Endodermal cell (in vitro differentiated cells): ENCODE data around the gene CATSPER4. TPM values are rescaled to one million over a fixed set of nuclear protein-coding genes. Genes with fewer than 3 reads are reported as not detected.

ENCODE experiments used
- DNase-seq: peaks from one replicate; pipeline ENCODE4 v3.0.0-alpha.2; 2017
- H3K27ac ChIP-seq: 2 replicates; pipeline ENCODE4 v1.5.1; 2013; ENCODE audit warnings: mild to moderate bottlenecking, low read depth, low read length, moderate library complexity
- H3K27me3 ChIP-seq: 2 replicates; pipeline ENCODE4 v1.6.1; 2013; ENCODE audit warnings: mild to moderate bottlenecking, low read length, moderate library complexity; ENCODE audit not compliant: insufficient read depth, control insufficient read depth, poor library complexity, severe bottlenecking
- H3K36me3 ChIP-seq: 2 replicates; pipeline ENCODE4 v1.7.0; 2013; ENCODE audit warnings: mild to moderate bottlenecking, low read length, moderate library complexity; ENCODE audit not compliant: control insufficient read depth, insufficient read depth
- H3K4me1 ChIP-seq: one replicate; pipeline ENCODE4 v1.7.0; 2013; ENCODE audit warnings: low read length; ENCODE audit not compliant: control insufficient read depth, insufficient read depth
- H3K4me3 ChIP-seq: 2 replicates; pipeline ENCODE4 v1.5.1; 2013; ENCODE audit warnings: mild to moderate bottlenecking, low read length, moderate library complexity
- H3K9ac ChIP-seq: 2 replicates; pipeline ENCODE4 v1.6.1; 2013; ENCODE audit warnings: mild to moderate bottlenecking, low read length, moderate library complexity; ENCODE audit not compliant: poor library complexity, severe bottlenecking; ENCODE audit errors: extremely low read depth
- H3K9me3 ChIP-seq: 2 replicates; pipeline ENCODE4 v1.6.1; 2013; ENCODE audit warnings: mild to moderate bottlenecking, low read length, moderate library complexity; ENCODE audit not compliant: control insufficient read depth
- H3K27ac Mint-ChIP-seq: 2 replicates; pipeline ENCODE4 v1.8.0; 2020; ENCODE audit warnings: mixed read lengths
- H3K27me3 Mint-ChIP-seq: 2 replicates; pipeline ENCODE4 v1.8.0; 2021; ENCODE audit warnings: mild to moderate bottlenecking, mixed read lengths; ENCODE audit not compliant: insufficient read depth
- H3K36me3 Mint-ChIP-seq: 2 replicates; pipeline ENCODE4 v1.8.0; 2020; ENCODE audit warnings: low read depth, mixed read lengths
- H3K4me1 Mint-ChIP-seq: 2 replicates; pipeline ENCODE4 v1.8.0; 2020; ENCODE audit warnings: mixed read lengths
- H3K4me3 Mint-ChIP-seq: 2 replicates; pipeline ENCODE4 v1.8.0; 2020; ENCODE audit warnings: mild to moderate bottlenecking, moderate library complexity, mixed read lengths
- H3K9me3 Mint-ChIP-seq: 2 replicates; pipeline ENCODE4 v1.8.0; 2020; ENCODE audit warnings: mild to moderate bottlenecking, mixed read lengths
- WGBS, 2 experiments: methylation state at CpG; one replicate each; pipeline versions ENCODE4 v1.1.5 to v1.1.7; 2013; ENCODE audit warnings: missing lambda C conversion rate in 2 of 2, mixed read lengths in 1 of 2; ENCODE audit not compliant: insufficient coverage in 1 of 2, insufficient read length in 1 of 2; 5-methylcytosine and 5-hydroxymethylcytosine counted together
- total RNA-seq, 2 donors: library from RNA; stranded (reverse); fragmentation: NEBNext Ultra II Directional in 1 of 2; extraction: Animal tissue kit (Norgen Biotek cat#: 25700) in 1 of 2; gene quantifications; 2 replicates in 1 of 2; 3 replicates in 1 of 2; pipeline ENCODE4 v1.2.1, GENCODE V29; 2021
- TF ChIP-seq, protein P1 (sequence below): fragments of 200-600 bp; sonication (generic); conservative IDR thresholded peaks from 2 replicates; pipeline ENCODE4 v1.5.0; 2021; ENCODE audit warnings: antibody characterized with exemption, mild to moderate bottlenecking

CATSPER4 gene
- total RNA-seq, 2 donors from 2014 or later, result 0.20 to 0.35 TPM

DNA sequence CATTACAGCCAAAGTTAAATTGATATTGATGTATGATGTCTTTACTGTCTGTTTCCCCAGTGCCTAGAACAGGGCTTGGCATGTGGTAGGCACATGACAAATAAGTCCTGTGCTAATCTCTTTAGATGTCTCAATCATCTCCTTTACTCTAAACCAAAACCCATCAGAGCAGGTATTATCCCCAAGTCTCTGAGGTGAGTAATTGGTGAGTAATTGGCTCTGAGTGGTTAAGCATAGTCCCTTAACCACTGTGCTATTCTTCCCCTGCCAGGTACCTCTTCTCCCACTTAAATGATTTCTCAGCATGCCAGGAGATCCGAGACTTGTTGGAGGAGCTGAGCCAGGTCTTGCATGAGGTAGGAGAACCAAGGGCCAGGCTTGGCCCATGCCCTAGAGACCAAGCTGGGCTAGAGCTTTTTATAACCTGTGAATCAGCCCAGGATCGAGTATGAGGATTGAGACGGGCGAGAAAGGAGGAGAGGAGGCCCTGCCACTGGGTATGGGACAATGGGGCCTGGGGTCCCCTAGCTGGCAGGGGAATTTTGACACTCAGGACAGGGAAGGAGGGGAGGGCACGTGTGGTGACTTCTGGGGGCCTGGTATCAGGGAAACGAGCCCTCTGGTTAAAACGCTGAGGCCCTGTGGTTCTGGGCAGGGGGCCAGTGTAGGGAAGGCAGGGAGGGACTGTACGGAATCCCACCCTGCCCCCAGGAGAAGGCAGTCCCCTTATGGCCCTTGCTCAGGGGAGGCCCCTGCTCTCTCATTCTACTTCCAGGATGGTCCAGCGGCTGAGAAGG is 8.6 kb upstream of the CATSPER4 start:
- H3K27me3 Mint-ChIP-seq, result no peaks in the 10 kb centered on the region

DNA sequence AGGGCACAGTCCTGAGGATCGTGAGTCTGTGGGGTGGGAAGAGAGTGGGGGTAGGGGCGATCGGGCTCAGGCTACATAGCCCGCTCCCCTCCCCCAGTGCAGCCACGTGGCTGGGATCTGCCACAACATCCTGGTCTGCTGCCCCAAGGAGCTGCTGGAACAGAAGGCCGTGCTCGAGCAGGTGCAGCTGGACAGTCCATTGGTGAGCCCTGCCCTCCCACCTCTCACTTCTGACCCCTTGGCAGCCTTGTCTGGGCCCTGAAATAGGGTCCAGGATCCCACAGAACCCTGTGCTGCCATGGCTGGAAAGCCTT is 8.1 kb upstream of the CATSPER4 start:
- H3K27me3 Mint-ChIP-seq, result no peaks in the 10 kb centered on the region
- TF ChIP-seq, protein P1, sequence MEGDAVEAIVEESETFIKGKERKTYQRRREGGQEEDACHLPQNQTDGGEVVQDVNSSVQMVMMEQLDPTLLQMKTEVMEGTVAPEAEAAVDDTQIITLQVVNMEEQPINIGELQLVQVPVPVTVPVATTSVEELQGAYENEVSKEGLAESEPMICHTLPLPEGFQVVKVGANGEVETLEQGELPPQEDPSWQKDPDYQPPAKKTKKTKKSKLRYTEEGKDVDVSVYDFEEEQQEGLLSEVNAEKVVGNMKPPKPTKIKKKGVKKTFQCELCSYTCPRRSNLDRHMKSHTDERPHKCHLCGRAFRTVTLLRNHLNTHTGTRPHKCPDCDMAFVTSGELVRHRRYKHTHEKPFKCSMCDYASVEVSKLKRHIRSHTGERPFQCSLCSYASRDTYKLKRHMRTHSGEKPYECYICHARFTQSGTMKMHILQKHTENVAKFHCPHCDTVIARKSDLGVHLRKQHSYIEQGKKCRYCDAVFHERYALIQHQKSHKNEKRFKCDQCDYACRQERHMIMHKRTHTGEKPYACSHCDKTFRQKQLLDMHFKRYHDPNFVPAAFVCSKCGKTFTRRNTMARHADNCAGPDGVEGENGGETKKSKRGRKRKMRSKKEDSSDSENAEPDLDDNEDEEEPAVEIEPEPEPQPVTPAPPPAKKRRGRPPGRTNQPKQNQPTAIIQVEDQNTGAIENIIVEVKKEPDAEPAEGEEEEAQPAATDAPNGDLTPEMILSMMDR, result no peak

More for the DNA sequence above, 8.6 kb upstream of the CATSPER4 start:
- H3K9ac ChIP-seq, result no peak overlapping the region
- H3K4me3 Mint-ChIP-seq, result no peak overlapping the region
- H3K36me3 Mint-ChIP-seq, result peaks cover 38% of the 10 kb centered on the region
- no peaks in the 10 kb centered on the region for H3K9me3 ChIP-seq
- TF ChIP-seq, protein P1, result no peak
- peaks cover 4% of the 10 kb centered on the region for H3K36me3 ChIP-seq
- no peaks in the 10 kb centered on the region for H3K27me3 ChIP-seq
- H3K4me1 Mint-ChIP-seq, result peaks cover 3% of the 10 kb centered on the region
- WGBS, 2 experiments, result 93% methylated on average over 8 to 9 of the region's 9 CpGs
- H3K4me3 ChIP-seq, result no peak overlapping the region
- no peaks in the 10 kb centered on the region for H3K9me3 Mint-ChIP-seq
- H3K4me1 ChIP-seq, result no peaks in the 10 kb centered on the region
- H3K27ac Mint-ChIP-seq, result no peak overlapping the region
- H3K27ac ChIP-seq, result no peak overlapping the region
- no peak for DNase-seq

DNA sequence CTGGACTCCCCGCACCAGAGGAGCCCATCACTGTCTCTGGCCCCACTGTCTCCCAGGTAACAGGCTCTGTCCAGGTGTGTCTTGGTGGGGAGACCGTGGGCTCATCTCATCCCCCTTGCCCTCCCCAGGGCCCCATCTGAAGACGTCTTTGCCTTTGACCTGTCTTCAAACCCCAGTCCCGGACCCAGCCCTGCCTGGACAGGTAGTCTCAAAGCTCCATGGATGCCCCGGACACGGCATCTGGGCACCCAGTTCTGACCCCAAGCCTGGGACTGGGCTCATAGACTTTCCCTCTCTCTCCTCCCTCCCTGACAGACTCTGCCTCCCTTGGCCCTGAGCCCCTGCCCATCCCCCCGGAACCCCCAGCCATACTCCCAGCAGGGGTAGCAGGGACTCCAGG is 6.3 kb upstream of the CATSPER4 start:
- no peak overlapping the region for H3K4me3 ChIP-seq
- Mint-ChIP-seq H3K36me3 (peaks cover 50% of the 10 kb centered on the region), H3K4me3 (no peak overlapping the region), H3K4me1 (no peaks in the 10 kb centered on the region), H3K27ac (no peak overlapping the region), H3K27me3 (no peaks in the 10 kb centered on the region), H3K9me3 (no peaks in the 10 kb centered on the region)
- H3K4me1 ChIP-seq, result no peaks in the 10 kb centered on the region
- H3K9me3 ChIP-seq, result no peaks in the 10 kb centered on the region
- DNase-seq, result no peak
- H3K27me3 ChIP-seq, result no peaks in the 10 kb centered on the region
- no peak overlapping the region for H3K9ac ChIP-seq
- WGBS, 2 experiments, result 85 to 92% methylated on average over 5 to 7 of the region's 7 CpGs
- TF ChIP-seq, protein P1, result no peak
- peaks cover 9% of the 10 kb centered on the region for H3K36me3 ChIP-seq
- no peak overlapping the region for H3K27ac ChIP-seq

More for the DNA sequence above, 8.1 kb upstream of the CATSPER4 start:
- 85% methylated on average over 7 of the region's 7 CpGs; no CpG with 5 or more reads in 1 of the 2 experiments for WGBS, 2 experiments
- H3K27ac Mint-ChIP-seq, result no peak overlapping the region
- H3K9me3 Mint-ChIP-seq, result no peaks in the 10 kb centered on the region
- Histone ChIP-seq H3K27ac (no peak overlapping the region), H3K36me3 (peaks cover 4% of the 10 kb centered on the region), H3K4me3 (no peak overlapping the region), H3K27me3 (no peaks in the 10 kb centered on the region), H3K9ac (no peak overlapping the region), H3K9me3 (no peaks in the 10 kb centered on the region), H3K4me1 (no peaks in the 10 kb centered on the region)
- peaks cover 44% of the 10 kb centered on the region for H3K36me3 Mint-ChIP-seq
- H3K4me1 Mint-ChIP-seq, result peaks cover 2% of the 10 kb centered on the region
- H3K4me3 Mint-ChIP-seq, result no peak overlapping the region
- DNase-seq, result no peak
